8988T (cell line): ENCODE data around the gene ENTPD5.
"Not testable (repeated sequence)": the region's sequence is repeated elsewhere in the genome, so short reads cannot be mapped to it uniquely, and the experiment has no call there.

Experiments used
- DNase-seq: peaks from one replicate; pipeline ENCODE4 v3.0.0; 2011

Gene ENTPD5

DNA sequence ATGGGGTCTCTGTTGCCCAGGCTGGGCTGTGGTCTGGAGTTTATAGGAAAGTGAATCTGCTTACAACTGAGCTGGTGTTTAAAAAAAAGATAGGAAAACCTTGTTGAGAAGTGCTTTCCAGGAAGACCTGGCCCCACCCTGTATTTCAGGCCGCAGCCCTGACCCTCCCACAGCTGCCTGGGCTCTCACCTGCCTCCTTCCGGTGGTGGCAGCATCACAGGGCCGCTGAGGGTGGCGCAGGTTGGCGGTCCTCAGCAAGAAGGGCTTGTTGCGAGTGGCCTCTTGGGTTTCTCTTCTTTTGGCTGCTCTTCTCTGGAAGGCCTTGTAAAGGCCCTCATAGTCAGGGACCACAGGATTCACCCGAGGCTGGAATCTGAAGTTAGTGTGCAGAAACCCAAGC is 76.9 kb downstream of the ENTPD5 start:
- DNase-seq, result no peak

DNA sequence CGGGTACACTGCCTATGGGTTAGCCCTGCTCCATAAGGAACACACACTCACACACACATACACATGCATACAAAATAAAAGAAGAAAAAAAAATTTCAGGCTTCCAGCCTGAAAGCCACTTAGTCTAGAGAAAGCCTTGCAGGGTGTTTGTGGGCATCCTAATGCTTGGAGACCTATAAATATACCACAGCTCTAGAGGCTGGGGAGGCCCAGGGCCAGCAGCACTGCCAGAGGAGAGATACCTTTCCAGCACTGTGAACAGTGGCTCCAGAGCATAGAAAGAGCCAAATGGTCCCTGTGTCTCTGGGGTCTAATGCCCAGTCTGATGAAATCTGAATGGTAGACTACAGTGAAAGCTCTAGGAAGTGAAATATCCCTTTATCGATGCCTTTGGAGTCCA is 82.1 kb downstream of the ENTPD5 start:
- no peak for DNase-seq

DNA sequence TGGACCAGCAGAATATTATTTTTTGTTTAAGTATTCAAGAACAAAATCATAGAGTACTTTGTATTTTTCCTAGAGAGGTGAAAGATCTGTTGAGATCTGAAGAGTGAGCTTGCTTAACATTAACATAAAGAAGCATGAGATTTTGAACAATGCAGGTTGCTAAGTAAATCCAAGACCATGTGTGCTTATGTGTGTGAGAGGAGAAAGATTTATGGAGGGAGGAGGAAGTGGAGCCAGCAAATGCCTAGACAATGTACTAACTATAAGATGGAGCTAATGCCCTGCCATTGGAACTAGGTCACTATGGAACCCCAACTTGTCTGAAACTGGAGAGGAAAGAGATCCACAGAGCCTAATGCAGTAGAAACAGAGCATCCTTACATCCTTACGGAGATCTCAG is 82.5 kb downstream of the ENTPD5 start:
- DNase-seq, result no peak

DNA sequence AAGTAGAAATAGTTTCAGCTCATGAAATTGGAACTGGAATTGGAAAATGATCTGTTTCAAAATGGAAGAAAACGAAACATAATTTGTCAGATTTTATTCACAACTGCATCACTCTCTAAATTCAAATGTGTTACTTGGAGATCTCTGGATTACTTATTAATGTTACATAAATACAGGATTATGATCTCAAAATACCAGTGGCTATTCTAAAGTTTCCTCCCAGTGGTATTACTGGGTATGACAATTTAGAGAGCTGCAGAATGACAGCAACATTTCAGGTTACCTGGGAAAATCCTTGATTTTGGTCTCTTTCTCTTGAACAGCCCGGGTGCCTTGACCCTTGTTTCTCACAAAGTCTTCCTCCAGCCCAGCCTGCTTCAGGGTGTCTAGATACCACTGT is 83.4 kb downstream of the ENTPD5 start:
- DNase-seq, result no peak

DNA sequence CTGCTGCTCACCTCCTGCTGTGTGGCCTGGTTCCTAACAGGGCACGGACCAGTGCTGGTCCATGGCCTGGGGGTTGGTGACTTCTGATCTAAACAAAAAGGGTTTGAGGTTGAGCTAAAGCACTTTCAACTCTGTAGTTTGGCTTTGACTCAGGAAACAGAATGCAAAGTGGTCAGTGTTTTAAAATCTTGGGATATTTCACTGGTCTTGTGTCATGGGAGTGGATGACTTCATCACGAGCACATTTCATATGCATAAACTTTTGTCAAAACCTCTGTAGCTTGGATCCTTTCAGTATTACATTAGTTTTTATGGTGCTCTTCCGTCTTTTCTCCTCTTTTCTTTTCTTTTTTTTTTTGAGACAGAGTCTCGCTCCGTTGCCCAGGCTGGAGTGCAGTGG is 94.8 kb downstream of the ENTPD5 start:
- DNase-seq, result no peak

DNA sequence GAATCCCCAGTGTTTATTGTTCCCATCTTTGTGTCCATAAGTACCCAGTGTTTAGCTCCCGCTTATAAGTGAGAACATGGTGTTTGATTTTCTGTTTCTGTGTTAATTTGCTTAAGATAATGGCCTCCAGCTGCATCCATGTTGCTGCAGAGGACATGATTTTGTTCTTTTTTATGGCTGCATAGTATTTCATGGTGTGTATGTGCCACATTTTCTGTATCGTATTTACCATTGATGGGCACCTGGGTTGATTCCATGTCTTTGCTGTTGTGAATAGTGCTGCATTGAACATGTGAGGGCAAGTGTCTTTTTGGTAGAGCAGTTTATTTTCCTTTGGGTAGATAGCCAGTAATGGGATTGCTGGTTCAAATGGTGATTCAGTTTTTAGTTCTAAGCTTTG is 99.6 kb downstream of the ENTPD5 start:
- DNase-seq, result not testable (repeated sequence)

DNA sequence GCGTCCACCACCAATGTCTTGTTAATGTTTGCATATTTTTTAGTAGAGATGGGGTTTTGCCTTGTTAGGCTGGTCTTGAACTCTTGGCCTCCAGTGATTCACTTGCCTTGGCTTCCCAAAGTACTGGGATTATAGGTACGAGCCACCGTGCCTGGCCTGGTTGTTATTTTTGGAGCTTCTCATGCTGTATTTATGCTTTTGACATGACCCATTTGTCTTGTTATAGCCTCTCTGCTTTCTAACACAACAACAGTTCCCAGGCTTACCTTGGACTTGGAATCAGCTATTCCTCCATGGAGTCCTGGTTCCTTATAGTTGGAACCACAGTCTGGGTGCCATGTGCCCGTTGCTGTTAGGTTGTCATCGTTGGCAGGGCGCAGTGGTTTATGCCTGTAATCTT is 102.8 kb downstream of the ENTPD5 start:
- no peak for DNase-seq

DNA sequence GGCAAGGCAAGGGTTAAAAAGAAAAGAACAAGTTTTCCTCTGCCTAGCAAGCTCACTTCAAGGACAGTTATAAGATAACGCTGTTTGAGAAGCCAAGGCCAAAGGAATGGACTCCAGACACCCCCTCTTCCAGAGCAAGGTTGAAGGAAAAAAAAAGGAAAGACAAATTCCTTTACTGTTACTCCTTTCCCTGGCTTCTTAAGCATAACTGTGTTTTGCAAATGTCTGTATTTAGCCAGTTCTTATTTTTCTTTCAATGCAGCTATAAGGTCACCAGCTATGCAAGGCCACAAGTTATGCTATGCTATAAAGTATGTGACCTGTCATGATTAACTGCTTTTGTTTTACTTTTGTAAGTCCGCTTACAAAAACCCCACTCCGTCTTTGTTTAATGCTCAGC is 105.8 kb downstream of the ENTPD5 start:
- DNase-seq, result no peak

DNA sequence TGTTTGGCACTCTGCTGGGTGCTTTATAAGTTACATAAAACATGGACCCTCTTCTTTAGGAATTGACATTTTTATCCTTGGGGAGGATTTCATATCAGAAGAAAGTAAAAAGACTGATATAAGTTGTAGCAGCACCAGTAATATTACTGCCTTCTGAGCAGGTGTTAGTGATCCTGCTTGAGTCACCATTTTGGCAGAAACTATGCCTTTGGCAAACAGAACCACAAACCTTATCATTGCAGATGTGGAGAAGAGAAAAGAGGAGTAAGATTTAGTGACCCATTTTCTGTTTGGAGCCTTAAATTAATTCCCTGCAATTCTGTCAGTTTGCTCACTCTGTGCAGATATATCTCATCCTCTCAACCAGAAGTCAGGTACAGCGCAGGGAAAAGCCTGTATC is 109.4 kb downstream of the ENTPD5 start:
- no peak for DNase-seq
